Left kidney (tissue), 2 donors: ENCODE results near the gene LRRC59. TPM values are rescaled to one million over a fixed set of nuclear protein-coding genes. Genes with fewer than 3 reads are reported as not detected.
"Not testable (repeated sequence)": the region's sequence is repeated elsewhere in the genome, so short reads cannot be mapped to it uniquely, and the experiment has no call there.

Experiments
- DNase-seq: peaks from one replicate; pipeline ENCODE4 v3.0.0-alpha.2; 2013
- polyA plus RNA-seq: library from polyadenylated mRNA; unstranded; fragments of 120-200 nt; gene quantifications from one replicate; pipeline ENCODE4 v1.2.1, GENCODE V29; 2013; ENCODE audit not compliant: insufficient read length

Gene LRRC59
- polyA plus RNA-seq, 1 donor, result 60.3 TPM

DNA sequence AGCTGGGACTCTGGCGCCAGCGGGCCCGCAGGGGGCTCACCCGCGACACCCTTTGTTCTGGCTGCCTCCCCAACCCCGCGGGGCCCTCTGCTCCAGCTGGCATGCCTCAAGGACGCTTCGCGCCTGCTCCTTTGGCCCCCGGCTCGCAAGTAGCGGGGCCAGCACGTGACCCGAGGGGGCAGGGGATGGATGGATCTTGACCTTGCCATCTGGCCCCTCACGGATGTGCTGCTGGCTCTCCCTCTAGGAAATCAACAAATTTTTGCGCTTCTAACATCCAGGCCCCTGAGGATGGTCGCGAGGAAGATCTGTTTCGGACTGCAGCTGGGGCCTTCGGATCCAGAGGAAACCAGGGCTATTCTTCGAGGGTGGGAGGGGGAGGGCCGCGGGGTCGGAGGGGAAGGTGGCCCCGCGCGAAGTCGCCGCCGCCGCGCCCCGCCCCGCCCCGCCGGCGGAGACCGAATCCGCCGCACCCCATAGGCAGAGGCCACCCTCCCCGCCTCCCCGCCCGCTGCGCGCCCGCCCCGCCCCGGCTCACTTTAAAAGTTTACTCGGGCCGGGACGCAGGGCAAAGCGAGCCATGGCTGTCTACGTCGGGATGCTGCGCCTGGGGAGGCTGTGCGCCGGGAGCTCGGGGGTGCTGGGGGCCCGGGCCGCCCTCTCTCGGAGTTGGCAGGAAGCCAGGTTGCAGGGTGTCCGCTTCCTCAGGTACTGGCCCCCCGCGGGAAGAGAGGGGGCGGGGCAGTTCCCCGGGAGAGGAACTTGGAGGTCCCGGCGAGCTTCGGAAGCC is 28.6 kb upstream of the LRRC59 start, which contains the start of gene ACSF2:
TSS of gene ACSF2 (plus strand) at position 537 of the 790 bp plus-strand sequence. CDS start at position 581, 44 bp downstream.
- no peak for DNase-seq

DNA sequence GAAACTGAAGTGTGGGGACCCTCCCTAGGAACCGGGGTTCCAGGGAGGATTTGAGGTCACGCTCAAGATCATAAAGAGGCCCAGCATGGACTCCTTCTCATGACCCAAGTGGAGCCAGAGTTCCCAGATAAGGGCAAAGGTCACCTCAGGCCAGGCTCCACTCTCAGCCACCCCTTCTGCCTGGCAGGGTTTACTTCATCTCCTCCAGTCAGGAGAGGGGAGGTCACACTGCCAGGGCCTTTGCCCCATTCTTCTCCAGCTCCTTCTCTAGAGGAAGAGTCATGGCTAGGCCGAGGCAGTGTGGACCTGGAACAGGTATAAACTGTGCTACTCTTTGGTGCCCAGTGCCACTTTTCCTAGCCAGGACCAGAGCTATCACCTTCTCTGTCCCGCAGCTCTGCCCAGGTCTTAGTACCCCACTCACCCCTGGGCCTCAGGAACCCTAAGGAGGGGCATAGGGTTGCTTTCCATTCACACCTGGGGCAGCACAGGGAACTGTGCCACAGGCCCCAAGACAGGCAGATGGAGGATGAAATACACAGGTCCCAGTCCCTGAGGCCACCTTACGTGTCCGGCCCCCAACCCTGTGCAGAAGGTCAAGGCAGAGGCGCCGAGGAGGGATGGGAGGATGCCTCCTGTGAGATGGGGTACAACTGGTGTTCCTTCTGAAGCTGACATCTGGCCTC is 27.8 kb upstream of the LRRC59 start:
- no peak for DNase-seq

DNA sequence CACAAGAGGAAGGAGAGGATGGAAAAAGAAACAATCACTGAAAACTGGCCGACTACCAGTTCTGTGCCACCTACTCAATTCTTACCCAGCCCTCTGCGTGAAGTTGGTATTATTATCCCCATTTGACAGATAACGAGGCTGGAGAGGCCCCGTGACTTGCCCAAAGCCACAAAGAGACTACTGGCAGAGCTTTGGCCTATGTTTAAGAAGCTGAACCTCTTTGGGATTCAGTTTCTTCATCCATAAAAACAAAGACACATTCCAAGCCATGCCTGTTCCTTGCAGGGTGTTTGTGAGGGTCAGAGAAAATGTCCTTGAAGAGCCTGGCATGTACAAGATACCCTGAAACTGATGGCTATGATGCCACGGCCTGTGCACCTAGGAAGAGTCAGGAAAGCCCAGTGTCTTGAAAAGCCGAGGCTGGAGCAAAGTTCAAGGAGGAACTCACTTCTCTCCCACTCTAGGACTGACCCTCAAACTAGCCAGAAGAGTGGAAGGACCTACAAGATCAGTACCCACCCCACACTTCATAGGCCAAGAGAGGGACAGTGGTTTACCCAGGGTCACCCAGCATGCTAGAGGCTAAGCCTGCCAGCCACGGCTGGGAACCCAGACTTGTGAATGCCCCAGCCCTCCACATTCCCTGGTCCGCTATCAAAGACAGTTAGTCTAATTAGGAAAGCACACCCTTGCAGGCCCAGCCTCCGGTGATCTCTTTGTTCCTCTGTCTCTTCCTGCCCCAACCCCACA is 27.1 kb upstream of the LRRC59 start:
- no peak for DNase-seq

DNA sequence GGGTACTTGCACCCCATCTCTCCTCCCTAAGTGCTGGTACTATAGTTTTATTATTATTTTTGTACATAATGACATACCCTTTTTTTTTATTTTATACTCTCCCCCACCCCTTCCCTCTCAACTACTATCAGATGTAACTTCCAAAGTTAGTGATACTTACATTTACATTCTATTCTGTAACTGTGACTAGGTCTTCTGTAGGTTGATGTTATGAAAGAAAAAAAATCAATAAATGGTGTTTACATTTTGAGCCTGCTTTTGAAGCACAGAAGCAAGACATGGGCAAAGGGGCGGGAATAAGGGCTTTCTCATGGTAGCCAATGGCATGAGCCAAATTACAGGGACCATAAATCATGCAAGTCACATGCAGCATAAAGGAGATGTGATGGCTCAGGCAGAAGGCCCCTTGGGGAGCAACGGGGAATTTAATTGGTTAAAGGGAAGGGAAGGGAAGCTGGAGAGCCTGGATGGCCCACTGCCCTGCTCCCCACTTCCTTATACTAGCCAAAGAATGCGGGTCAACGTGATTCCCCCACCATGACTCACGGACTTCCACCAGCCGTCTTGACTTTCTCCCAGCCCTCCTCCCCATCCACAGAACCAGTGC is 26.3 kb upstream of the LRRC59 start:
- no peak for DNase-seq

GRCh38 chr17:50422738-50423137 is 25.4 kb upstream of the LRRC59 start:
- no peak for DNase-seq

DNA sequence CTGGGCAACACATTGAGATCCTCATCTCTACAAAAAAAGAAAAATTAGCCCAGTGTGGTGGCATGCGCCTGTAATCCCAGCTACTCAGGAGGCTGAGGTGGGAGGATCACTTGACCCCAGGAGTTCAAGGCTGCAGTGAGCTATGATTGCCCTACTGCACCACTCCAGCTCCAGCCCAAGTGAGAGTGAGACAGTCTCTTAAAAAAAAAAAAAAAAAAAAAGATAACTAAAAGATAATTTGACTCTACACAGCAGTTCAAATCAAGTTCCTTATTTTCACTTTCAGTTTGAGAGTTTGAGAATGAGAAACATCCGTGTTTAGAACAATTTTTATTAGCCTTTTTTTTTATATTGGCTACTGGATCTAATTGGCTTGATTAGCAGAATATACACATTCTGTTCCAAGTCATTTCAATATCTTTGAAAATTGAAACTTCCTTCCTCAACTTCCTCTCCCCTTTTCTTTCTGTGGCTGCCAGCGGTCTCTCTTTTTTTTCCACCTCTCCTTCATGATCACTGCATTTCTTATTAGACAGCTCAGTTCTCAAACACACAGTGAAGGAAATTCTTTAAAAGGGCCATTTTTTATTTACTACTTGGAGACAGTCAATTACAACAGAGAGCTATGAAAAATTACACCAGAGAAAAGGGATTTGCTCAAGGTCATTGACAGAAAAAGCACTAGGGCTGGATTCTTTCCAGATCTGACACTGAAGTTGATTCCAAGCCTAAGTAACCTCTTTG is 24.2 kb upstream of the LRRC59 start:
- DNase-seq, result no peak

DNA sequence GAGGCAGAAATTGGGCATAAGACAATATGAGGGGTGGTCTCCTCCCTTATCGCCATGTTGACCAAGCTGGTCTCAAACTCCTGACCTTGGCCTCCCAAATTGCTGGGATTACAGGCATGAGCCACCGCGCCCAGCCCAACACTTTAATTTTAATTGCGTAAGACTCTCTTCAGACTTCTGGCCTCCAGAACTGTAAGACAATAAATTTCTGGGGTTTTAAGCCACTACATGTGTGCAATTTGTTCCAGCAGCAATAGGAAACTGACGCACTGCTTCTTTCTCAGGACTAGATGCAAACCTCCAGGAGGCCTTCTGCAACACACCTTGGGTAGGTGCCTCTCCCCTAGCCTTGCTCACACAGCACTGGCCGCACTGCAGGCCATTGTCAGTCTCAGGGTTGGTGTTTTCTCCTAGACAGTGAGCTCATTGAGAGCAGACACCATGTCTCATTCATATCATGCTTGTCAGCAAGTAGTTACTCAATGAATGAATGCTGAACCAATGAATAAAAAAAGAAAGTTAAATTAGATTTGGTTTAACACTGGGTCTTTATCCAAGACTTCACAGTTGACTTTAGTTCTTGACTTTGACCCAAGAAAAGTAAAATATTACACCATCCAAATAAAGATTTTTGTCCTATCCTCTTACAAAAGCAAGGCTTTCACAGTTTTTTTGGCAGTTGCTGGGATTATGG is 23.2 kb upstream of the LRRC59 start:
- no peak for DNase-seq

- DNase-seq, result not testable (repeated sequence)
These were observed 22.3 kb upstream of the LRRC59 start for GRCh38 chr17:50419577-50419976.

DNA sequence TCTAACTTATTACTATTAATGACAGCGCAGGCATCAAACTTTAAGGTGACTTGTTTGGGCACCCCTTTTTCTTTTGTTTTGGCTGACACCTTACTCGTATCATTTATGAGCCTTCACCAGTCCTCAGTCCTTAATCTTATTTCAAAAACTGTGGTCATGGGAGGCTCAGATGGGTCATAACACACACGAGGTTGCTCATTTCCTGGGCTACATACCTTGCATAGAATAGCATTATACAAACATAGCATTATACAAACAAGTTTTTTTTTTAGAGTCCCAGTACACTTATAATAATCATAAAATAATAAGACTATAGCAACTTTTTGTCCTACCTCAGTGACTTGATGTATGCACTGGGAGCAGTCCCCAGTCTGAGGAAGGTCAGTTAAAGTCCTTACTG is 17.5 kb upstream of the LRRC59 start:
- DNase-seq, result no peak

GRCh38 chr17:50412188-50412732 is 14.9 kb upstream of the LRRC59 start:
- DNase-seq, result no peak

DNA sequence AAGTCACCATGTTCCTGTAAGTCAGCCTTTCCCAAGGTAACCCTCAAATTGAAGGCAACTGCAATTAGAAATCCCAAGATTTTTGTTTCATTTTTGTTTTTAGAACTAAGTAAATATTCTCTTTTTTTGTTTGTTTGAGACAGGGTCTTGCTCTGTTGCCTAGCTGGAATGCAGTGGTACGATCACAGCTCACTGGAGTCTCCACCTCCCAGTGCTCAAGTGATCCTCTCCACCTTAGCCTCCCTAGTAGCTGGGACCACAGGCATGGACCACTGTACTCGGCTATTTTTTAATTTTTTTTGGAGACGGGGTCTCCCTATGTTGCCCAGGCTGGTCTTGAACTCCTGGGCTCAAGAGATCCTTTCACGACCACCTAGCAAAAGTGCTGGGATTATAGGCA is 10.6 kb upstream of the LRRC59 start:
- no peak for DNase-seq

DNA sequence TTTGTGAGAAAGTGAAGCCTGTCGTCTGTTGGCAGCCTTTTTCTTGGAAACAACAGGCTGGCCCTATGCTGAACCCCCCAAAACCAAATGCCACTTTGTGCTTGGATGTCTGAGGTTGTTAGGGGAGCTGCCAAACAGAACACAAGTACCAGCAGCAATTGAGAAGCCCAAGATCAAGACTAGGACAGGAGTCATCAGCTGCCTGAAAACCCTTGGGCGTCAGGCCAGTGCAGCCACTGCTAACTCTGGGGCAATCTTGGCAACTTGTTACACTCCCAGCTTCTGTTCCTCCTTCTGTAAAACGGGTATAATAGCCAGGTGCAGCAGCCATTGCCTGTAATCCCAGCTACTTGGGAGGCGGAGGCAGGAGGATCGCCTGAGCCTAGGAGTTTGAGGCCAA is 9.3 kb upstream of the LRRC59 start:
- no peak for DNase-seq

GRCh38 chr17:50405351-50405750 is 8.0 kb upstream of the LRRC59 start:
- DNase-seq, result not testable (repeated sequence)

- DNase-seq, result not testable (repeated sequence)
These were observed 2.3 kb upstream of the LRRC59 start for GRCh38 chr17:50399591-50399990.

GRCh38 chr17:50398672-50399071 is 1.3 kb upstream of the LRRC59 start:
- not testable (repeated sequence) for DNase-seq

DNA sequence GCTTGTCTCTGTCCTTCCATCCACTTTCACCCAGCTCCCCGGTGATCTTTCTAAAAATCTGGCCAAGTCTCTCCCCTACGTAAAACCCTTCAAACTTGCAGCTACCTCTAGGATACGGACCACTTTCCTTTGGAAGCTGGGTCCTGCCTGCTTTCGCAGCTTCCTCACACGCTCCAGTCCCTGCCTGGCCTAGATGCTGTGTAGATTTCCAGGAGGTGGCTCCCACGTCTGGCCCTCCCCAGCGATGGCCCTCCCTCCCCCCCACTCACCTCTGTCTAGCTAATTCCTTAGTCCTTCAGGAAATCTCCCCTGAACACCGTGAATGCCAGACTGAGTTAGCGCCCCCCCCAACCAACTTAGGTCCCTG is 579 bp upstream of the LRRC59 start:
- DNase-seq, result no peak

DNA sequence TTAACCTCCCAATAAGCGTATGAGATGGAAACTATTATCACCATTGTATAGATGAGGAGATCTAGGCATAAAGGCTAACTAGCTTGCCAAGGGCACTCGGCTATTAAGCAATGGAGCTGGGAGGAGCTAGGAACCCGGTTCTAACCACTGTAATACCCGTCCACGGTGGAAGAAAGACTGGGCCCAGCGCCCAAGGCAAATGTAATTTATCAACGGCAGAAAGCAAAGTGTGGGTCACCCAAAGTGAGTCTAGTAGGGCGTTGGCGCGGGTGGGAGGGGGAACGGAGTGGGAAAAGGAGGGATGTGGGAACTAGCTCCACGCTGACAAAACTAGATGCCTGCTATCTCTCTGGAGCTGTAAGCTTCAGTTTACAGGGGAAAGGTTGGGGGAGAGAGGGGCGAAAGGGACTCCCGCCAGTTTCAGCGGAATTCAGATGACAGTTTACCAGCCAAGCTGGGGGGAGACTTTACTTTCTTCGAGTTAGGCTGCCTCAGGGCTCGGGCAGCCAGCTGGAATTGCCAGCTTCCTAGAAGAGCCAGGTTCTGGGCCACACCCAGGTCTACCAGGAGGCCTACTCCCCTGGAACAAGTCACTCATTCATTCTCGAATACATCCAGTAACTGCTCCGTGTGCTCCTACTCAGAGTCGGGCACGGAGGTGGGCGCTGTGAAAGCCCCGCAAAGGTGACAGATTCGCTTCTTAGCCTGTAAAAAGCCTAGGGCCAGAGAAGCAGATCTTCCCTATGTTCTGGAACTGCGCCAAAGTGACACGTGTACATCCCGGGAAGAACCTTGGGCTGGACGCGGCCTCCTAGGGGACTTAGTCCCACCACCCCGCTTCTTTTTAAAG is 837 bp downstream of the LRRC59 start:
- peak; percentile 22 for DNase-seq

- DNase-seq, result no peak
These were observed 2.6 kb downstream of the LRRC59 start for GRCh38 chr17:50394711-50395110.

DNA sequence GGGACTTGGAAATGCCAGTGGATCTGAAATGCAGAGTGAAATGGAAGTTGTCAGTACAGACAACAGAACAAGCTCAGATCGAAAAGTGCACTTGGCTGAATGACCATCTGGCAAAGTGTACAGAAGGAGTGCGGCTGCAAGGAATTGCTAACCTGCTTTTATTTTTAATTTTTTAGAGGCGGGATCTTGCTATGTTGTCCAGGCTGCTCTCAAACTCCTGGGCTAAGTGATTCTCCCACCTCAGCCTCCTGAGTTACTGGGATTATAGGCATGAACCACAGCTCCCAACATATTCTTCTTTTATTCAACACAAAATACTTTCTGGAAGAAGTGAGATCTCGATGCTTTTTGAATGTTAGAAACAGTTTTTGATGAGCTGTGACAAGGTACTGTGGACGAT is 3.6 kb downstream of the LRRC59 start:
- DNase-seq, result no peak

GRCh38 chr17:50392621-50393020 is 4.7 kb downstream of the LRRC59 start:
- DNase-seq, result no peak
